Measurements from ENCODE around the gene PBX4. TPM values are rescaled to one million over a fixed set of nuclear protein-coding genes. Genes with fewer than 3 reads are reported as not detected.

The PBX4 gene
- total RNA-seq, 1 donor from 2014 or later: 0.82 TPM

DNA sequence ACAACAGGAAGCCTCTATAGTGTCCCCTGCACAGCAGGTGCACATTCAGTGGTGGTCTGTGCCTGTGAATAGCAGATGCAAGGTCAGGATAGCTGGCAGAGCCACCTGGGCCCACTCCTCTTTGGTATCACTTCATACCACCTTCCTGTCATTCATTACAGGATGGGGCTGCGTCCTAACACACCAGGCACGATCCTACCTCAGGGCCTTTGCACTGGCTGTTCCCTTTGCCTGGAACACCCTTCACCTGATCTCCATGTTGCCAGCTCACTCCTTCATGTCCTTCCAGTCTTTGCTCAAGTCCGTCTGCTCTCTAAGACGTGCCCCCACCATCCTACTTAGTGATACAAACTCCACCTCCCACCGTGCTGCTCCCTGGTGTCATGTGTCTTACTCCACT, 14.2 kb upstream of the PBX4 start:
- Mint-ChIP-seq H3K36me3 (ENCODE audit: low read depth, unreplicated experiment) (peaks cover 25% of the 10 kb centered on the region), H3K27me3 (ENCODE audit: unreplicated experiment) (peaks cover 10% of the 10 kb centered on the region), H3K4me1 (ENCODE audit: unreplicated experiment) (no peaks in the 10 kb centered on the region), H3K27ac (ENCODE audit: unreplicated experiment) (no peak overlapping the region), H3K9me3 (ENCODE audit: unreplicated experiment) (no peaks in the 10 kb centered on the region), H3K4me3 (ENCODE audit: unreplicated experiment) (peak overlapping the region; percentile 0)
- DNase-seq (ENCODE audit: low spot score): no peak
- TF ChIP-seq, protein P1, sequence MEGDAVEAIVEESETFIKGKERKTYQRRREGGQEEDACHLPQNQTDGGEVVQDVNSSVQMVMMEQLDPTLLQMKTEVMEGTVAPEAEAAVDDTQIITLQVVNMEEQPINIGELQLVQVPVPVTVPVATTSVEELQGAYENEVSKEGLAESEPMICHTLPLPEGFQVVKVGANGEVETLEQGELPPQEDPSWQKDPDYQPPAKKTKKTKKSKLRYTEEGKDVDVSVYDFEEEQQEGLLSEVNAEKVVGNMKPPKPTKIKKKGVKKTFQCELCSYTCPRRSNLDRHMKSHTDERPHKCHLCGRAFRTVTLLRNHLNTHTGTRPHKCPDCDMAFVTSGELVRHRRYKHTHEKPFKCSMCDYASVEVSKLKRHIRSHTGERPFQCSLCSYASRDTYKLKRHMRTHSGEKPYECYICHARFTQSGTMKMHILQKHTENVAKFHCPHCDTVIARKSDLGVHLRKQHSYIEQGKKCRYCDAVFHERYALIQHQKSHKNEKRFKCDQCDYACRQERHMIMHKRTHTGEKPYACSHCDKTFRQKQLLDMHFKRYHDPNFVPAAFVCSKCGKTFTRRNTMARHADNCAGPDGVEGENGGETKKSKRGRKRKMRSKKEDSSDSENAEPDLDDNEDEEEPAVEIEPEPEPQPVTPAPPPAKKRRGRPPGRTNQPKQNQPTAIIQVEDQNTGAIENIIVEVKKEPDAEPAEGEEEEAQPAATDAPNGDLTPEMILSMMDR (IDR thresholded peaks at IDR 0.05; ENCODE audit: unreplicated experiment): no peak

DNA sequence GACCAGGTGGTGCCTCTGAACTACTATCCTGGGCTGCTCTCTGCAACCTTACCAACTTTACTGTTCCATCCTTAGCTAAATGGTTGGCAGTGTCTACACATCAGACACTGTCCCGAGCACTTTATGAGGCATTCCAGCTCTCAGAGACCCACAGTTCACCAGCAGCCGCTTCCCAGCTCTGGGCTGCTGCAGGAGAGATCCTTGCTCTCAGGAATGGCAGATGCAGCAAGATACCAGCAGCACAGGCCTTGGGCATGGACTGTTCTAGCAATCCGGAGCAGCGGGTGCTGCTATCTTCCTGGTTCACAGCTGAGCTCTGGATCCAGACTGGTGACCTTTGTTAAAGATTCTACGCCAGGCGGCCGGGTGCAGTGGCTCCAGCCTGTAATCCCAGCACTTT, 12.9 kb upstream of the PBX4 start:
- H3K9me3 Mint-ChIP-seq (ENCODE audit: unreplicated experiment): no peaks in the 10 kb centered on the region
- H3K4me3 Mint-ChIP-seq (ENCODE audit: unreplicated experiment): no peak overlapping the region

DNA sequence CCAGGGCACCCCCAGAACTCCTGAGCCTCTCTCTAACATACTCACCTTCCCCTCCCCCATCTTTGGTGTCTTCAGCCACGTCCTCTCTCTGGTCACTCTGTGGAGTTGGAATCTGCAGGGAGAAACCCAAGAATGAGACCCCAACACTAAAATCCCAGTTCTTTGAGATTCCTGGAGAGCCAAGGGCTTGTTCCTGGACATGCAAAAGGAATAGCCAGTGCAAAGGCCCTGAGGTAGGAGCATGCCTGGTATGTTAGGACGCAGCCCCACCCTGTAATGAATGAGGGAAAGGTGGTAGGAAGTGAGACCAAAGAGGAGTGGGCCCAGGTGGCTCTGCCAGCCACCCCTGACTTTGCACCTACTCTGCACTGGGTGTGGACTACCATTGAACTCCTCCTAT, 11.9 kb upstream of the PBX4 start:
- TF ChIP-seq, protein P1 (IDR thresholded peaks at IDR 0.05; ENCODE audit: unreplicated experiment): no peak
- Mint-ChIP-seq H3K27me3 (ENCODE audit: unreplicated experiment) (peaks cover 18% of the 10 kb centered on the region), H3K4me3 (ENCODE audit: unreplicated experiment) (peak overlapping the region; percentile 42), H3K4me1 (ENCODE audit: unreplicated experiment) (peaks cover 5% of the 10 kb centered on the region), H3K9me3 (ENCODE audit: unreplicated experiment) (no peaks in the 10 kb centered on the region), H3K27ac (ENCODE audit: unreplicated experiment) (no peak overlapping the region), H3K36me3 (ENCODE audit: low read depth, unreplicated experiment) (peaks cover 30% of the 10 kb centered on the region)
- DNase-seq (ENCODE audit: low spot score): no peak

More for the DNA sequence above, 12.9 kb upstream of the PBX4 start:
- TF ChIP-seq, protein P1 (IDR thresholded peaks at IDR 0.05; ENCODE audit: unreplicated experiment): no peak
- Mint-ChIP-seq H3K27ac (ENCODE audit: unreplicated experiment) (no peak overlapping the region), H3K36me3 (ENCODE audit: low read depth, unreplicated experiment) (peaks cover 30% of the 10 kb centered on the region), H3K27me3 (ENCODE audit: unreplicated experiment) (peaks cover 18% of the 10 kb centered on the region), H3K4me1 (ENCODE audit: unreplicated experiment) (peaks cover 5% of the 10 kb centered on the region)
- DNase-seq (ENCODE audit: low spot score): no peak

DNA sequence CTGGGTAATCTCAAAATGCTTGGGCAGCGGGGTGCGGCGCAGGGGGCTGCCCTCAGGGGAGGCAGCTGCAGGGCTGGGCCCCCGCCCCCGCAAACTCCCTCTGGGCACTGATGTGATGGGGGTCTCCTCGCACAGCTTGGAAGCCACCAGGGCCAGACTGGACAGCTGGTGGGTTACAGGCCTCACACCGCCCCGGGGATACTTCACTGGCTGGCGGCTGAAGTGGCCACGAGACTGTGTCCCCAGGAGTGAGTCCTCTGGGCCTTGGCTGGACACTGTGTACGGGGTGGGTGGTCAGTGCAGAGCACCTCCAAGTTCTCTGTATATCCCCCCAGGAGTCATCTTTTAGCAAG, 11.6 kb upstream of the PBX4 start:
- H3K4me1 Mint-ChIP-seq (ENCODE audit: unreplicated experiment): peaks cover 5% of the 10 kb centered on the region
- no peak overlapping the region for H3K4me3 Mint-ChIP-seq (ENCODE audit: unreplicated experiment)

DNA sequence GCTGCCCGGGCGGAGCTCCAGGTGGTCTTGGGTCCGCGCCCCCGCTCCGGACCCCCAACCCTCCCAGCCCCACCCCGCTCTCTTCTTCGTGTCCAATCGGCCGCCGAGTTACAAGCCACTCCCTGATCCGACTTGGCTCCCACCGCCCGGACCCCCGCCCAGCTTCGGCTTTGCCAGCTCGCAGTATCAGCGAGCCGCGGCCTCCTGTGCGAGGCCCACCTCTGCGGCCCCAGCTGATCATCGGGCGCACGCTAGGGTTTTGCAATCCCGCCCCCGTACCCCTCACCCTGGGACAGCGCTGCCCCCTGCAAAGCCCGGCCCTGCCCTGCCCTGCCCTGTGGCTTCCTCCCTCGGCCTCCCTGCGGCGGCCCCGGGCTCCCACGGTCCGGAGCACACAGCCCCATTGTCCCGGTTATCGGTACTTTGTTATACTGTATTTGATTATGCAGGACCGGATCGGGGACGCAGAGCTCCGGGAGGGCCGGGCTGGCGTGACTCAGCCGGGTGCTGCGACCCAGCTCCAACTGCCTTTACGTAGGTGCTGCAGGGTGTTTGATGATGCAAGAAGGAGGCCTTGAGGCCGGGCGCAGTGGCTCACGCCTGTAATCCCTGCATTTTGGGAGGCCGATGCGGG, 10.1 kb upstream of the PBX4 start:
- peak overlapping the region; percentile 72 for H3K27ac Mint-ChIP-seq (ENCODE audit: unreplicated experiment)
- TF ChIP-seq, protein P1 (IDR thresholded peaks at IDR 0.05; ENCODE audit: unreplicated experiment): no peak
- peaks cover 20% of the 10 kb centered on the region for H3K27me3 Mint-ChIP-seq (ENCODE audit: unreplicated experiment)
- H3K9me3 Mint-ChIP-seq (ENCODE audit: unreplicated experiment): no peaks in the 10 kb centered on the region
- peaks cover 23% of the 10 kb centered on the region for H3K36me3 Mint-ChIP-seq (ENCODE audit: low read depth, unreplicated experiment)
- DNase-seq (ENCODE audit: low spot score): peak; percentile 57
- peaks cover 5% of the 10 kb centered on the region for H3K4me1 Mint-ChIP-seq (ENCODE audit: unreplicated experiment)
- peak overlapping the region; percentile 79 for H3K4me3 Mint-ChIP-seq (ENCODE audit: unreplicated experiment)

More for the DNA sequence above, 11.6 kb upstream of the PBX4 start:
- Mint-ChIP-seq H3K36me3 (ENCODE audit: low read depth, unreplicated experiment) (peaks cover 30% of the 10 kb centered on the region), H3K27me3 (ENCODE audit: unreplicated experiment) (peaks cover 18% of the 10 kb centered on the region), H3K9me3 (ENCODE audit: unreplicated experiment) (no peaks in the 10 kb centered on the region), H3K27ac (ENCODE audit: unreplicated experiment) (no peak overlapping the region)
- TF ChIP-seq, protein P1 (IDR thresholded peaks at IDR 0.05; ENCODE audit: unreplicated experiment): no peak
- DNase-seq (ENCODE audit: low spot score): no peak

Data from endothelial cell (in vitro differentiated cells).